Thymus (tissue), 11 donors: Measurements from ENCODE around the gene HBG2. TPM values are rescaled to one million over a fixed set of nuclear protein-coding genes. Genes with fewer than 3 reads are reported as not detected.

Experiments
- DNase-seq, 9 donors: peaks; one replicate each; pipeline ENCODE4 v3.0.0-alpha.2; 2013; ENCODE audit warnings: low spot score in 9 of 9, low read depth in 6 of 9, missing footprints in 1 of 9
- H3K27ac ChIP-seq, 2 donors: one replicate each; pipeline ENCODE4 v1.5.1; 2013; ENCODE audit warnings: control low read depth in 1 of 2, low read depth in 1 of 2, low read length in 1 of 2, mild to moderate bottlenecking in 1 of 2, moderate library complexity in 1 of 2
- H3K27me3 ChIP-seq, 2 donors: one replicate each; pipeline ENCODE4 v1.5.1; 2013; ENCODE audit warnings: low read length in 1 of 2; ENCODE audit not compliant: control insufficient read depth in 2 of 2, insufficient read depth in 1 of 2
- H3K36me3 ChIP-seq, 2 donors: one replicate each; pipeline ENCODE4 v1.5.1; 2013; ENCODE audit warnings: low read length in 1 of 2, mild to moderate bottlenecking in 1 of 2, moderate library complexity in 1 of 2; ENCODE audit not compliant: control insufficient read depth in 2 of 2, insufficient read depth in 2 of 2
- H3K4me1 ChIP-seq, 2 donors: one replicate each; pipeline ENCODE4 v1.5.1; 2013; ENCODE audit warnings: low read length in 2 of 2; ENCODE audit not compliant: control insufficient read depth in 2 of 2, insufficient read depth in 2 of 2
- H3K4me3 ChIP-seq, 2 donors: one replicate each; pipeline ENCODE4 v1.5.1; 2013; ENCODE audit warnings: low read length in 2 of 2, control low read depth in 1 of 2, mild to moderate bottlenecking in 1 of 2
- H3K9me3 ChIP-seq, 2 donors: one replicate each; pipeline ENCODE4 v1.5.1; 2013; ENCODE audit warnings: low read length in 1 of 2, mild to moderate bottlenecking in 1 of 2; ENCODE audit not compliant: control insufficient read depth in 2 of 2, insufficient read depth in 1 of 2
- WGBS: extraction: QIAGEN DNeasy Blood & Tissue Kit; methylation state at CpG from one replicate; pipeline ENCODE4 v1.1.7; 2013; 5-methylcytosine and 5-hydroxymethylcytosine counted together
- polyA plus RNA-seq: library from polyadenylated mRNA; stranded (reverse); fragments of 200-250 nt; gene quantifications from one replicate; pipeline ENCODE4 v1.2.3, GENCODE V29; 2013
- total RNA-seq: library from RNA; stranded (reverse); fragments of 120-200 nt; gene quantifications from one replicate; pipeline ENCODE4 v1.2.4, GENCODE V29; 2013
- donor health status: healthy.

Gene HBG2
- total and polyA plus RNA-seq, 2 donors, result 1.0 to 5,270 TPM

GRCh38 chr11:5230266-5230665, 24.3 kb downstream of the HBG2 start:
- no peaks in the 10 kb centered on the region for H3K9me3 ChIP-seq
- no peaks in the 10 kb centered on the region for H3K36me3 ChIP-seq
- H3K4me3 ChIP-seq, result no peak overlapping the region
- H3K4me1 ChIP-seq, result peaks cover 0 to 7% of the 10 kb centered on the region in 2 donors
- no peak for DNase-seq
- WGBS, result 96% methylated on average over 1 of the region's 1 CpG
- no peak overlapping the region for H3K27ac ChIP-seq
- H3K27me3 ChIP-seq, result no peaks in the 10 kb centered on the region

DNA sequence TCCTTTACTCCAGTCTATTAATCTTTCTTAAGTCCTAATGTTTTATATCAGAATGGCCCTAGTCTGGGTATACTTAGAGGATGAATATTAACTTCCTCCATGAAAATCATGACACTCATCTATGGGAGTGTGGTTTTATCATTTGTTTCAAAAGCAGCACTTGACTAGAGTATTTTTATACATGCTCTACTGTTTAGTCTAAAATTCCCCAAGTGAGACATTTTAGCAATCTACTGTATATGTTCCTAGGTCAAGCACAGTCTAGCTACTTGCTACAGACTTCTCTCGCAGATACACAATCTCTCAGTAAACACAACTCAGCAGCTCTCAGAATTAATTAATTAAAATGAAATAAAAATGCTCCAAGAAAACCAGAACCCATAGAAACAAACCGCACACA, 24.8 kb downstream of the HBG2 start:
- 96% methylated on average over 2 of the region's 2 CpGs for WGBS
- Histone ChIP-seq H3K36me3 (no peaks in the 10 kb centered on the region), H3K27ac (no peak overlapping the region), H3K9me3 (no peaks in the 10 kb centered on the region), H3K4me1 (peaks cover 0 to 7% of the 10 kb centered on the region in 2 donors), H3K27me3 (no peaks in the 10 kb centered on the region), H3K4me3 (no peak overlapping the region)
- no peak for DNase-seq

GRCh38 chr11:5229356-5229755, 25.2 kb downstream of the HBG2 start:
- Histone ChIP-seq H3K27ac (no peak overlapping the region), H3K27me3 (no peaks in the 10 kb centered on the region), H3K4me3 (no peak overlapping the region), H3K4me1 (peaks cover 0 to 6% of the 10 kb centered on the region in 2 donors), H3K36me3 (no peaks in the 10 kb centered on the region), H3K9me3 (no peaks in the 10 kb centered on the region)
- no peak for DNase-seq
- 100% methylated on average over 1 of the region's 1 CpG for WGBS

- no peak for DNase-seq
- Histone ChIP-seq H3K4me1 (no peaks in the 10 kb centered on the region), H3K27me3 (no peaks in the 10 kb centered on the region), H3K4me3 (no peak overlapping the region), H3K9me3 (no peaks in the 10 kb centered on the region), H3K27ac (no peak overlapping the region), H3K36me3 (no peaks in the 10 kb centered on the region)
- WGBS, result 94% methylated on average over 5 of the region's 5 CpGs
Measured at GRCh38 chr11:5228124-5228523, 26.5 kb downstream of the HBG2 start.

GRCh38 chr11:5227681-5228080, 26.9 kb downstream of the HBG2 start:
- no peaks in the 10 kb centered on the region for H3K4me1 ChIP-seq
- no peak overlapping the region for H3K4me3 ChIP-seq
- WGBS, result 73% methylated on average over 1 of the region's 1 CpG
- no peaks in the 10 kb centered on the region for H3K36me3 ChIP-seq
- no peak for DNase-seq
- H3K9me3 ChIP-seq, result no peaks in the 10 kb centered on the region
- H3K27ac ChIP-seq, result no peak overlapping the region
- H3K27me3 ChIP-seq, result no peaks in the 10 kb centered on the region

GRCh38 chr11:5226732-5227310, 27.8 kb downstream of the HBG2 start, which contains the start of gene HBB:
Gene HBB (minus strand): TSS chr11:5227071. CDS start chr11:5227021, 50 bp downstream.
- H3K4me1 ChIP-seq, result no peaks in the 10 kb centered on the region
- H3K27ac ChIP-seq, result no peak within 1 kb of the TSS
- no peak for DNase-seq
- H3K9me3 ChIP-seq, result no peaks in the 10 kb centered on the region
- WGBS, result 97% methylated on average over 3 of the region's 3 CpGs
- H3K27me3 ChIP-seq, result no peaks in the 10 kb centered on the region
- no peak within 1 kb of the TSS for H3K4me3 ChIP-seq
- no peaks in the 10 kb centered on the region for H3K36me3 ChIP-seq

DNA sequence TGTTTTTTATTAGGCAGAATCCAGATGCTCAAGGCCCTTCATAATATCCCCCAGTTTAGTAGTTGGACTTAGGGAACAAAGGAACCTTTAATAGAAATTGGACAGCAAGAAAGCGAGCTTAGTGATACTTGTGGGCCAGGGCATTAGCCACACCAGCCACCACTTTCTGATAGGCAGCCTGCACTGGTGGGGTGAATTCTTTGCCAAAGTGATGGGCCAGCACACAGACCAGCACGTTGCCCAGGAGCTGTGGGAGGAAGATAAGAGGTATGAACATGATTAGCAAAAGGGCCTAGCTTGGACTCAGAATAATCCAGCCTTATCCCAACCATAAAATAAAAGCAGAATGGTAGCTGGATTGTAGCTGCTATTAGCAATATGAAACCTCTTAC, 29.1 kb downstream of the HBG2 start:
- no peaks in the 10 kb centered on the region for H3K27me3 ChIP-seq
- no peaks in the 10 kb centered on the region for H3K36me3 ChIP-seq
- 77% methylated on average over 2 of the region's 2 CpGs for WGBS
- no peaks in the 10 kb centered on the region for H3K4me1 ChIP-seq
- DNase-seq, result no peak
- no peak overlapping the region for H3K27ac ChIP-seq
- H3K9me3 ChIP-seq, result no peaks in the 10 kb centered on the region
- H3K4me3 ChIP-seq, result no peak overlapping the region

DNA sequence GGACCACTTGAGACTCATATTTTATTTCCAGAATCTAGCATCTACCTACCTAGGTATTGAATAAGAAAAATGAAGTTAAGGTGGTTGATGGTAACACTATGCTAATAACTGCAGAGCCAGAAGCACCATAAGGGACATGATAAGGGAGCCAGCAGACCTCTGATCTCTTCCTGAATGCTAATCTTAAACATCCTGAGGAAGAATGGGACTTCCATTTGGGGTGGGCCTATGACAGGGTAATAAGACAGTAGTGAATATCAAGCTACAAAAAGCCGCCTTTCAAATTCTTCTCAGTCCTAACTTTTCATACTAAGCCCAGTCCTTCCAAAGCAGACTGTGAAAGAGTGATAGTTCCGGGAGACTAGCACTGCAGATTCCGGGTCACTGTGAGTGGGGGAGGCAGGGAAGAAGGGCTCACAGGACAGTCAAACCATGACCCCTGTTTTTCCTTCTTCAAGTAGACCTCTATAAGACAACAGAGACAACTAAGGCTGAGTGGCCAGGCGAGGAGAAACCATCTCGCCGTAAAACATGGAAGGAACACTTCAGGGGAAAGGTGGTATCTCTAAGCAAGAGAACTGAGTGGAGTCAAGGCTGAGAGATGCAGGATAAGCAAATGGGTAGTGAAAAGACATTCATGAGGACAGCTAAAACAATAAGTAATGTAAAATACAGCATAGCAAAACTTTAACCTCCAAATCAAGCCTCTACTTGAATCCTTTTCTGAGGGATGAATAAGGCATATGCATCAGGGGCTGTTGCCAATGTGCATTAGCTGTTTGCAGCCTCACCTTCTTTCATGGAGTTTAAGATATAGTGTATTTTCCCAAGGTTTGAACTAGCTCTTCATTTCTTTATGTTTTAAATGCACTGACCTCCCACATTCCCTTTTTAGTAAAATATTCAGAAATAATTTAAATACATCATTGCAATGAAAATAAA, 29.8 kb downstream of the HBG2 start:
- Histone ChIP-seq H3K36me3 (no peaks in the 10 kb centered on the region), H3K27ac (no peak overlapping the region), H3K9me3 (no peaks in the 10 kb centered on the region), H3K4me1 (no peaks in the 10 kb centered on the region), H3K27me3 (no peaks in the 10 kb centered on the region), H3K4me3 (no peak overlapping the region)
- DNase-seq, result no peak
- WGBS, result 80% methylated on average over 6 of the region's 6 CpGs

DNA sequence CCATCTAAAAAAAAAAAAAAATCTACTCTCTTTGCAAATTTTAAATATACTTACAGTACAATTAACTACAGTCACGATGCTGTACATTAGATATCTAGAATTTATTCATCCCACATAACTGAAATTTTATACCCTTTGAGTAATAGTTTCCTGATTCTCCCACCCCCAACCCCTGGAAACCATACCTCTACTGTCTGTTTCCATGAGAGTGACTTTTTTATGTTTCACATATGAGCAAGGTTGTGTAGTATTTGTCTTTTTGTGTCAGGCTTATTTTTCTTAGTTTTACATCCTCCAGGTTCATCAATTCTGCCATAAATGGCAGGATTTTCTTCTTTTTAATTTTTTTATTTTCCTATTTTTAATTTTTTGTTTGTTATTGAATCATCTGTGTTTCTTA, 30.9 kb downstream of the HBG2 start:
- 89% methylated on average over 1 of the region's 1 CpG for WGBS
- Histone ChIP-seq H3K27me3 (no peaks in the 10 kb centered on the region), H3K9me3 (no peaks in the 10 kb centered on the region), H3K4me1 (no peaks in the 10 kb centered on the region), H3K27ac (no peak overlapping the region), H3K4me3 (no peak overlapping the region), H3K36me3 (no peaks in the 10 kb centered on the region)
- no peak for DNase-seq
